ENCODE measurements around the gene GNG7. TPM values are rescaled to one million over a fixed set of nuclear protein-coding genes. Genes with fewer than 3 reads are reported as not detected.
"Not testable (repeated sequence)": the region's sequence is repeated elsewhere in the genome, so short reads cannot be mapped to it uniquely, and the experiment has no call there.

The GNG7 gene
- total RNA-seq, 4 donors from 2014 or later: 2.1 to 4.3 (median 3.0) TPM

- Histone ChIP-seq H3K4me3 (no peak overlapping the region), H3K27me3 (no peaks in the 10 kb centered on the region), H3K27ac (no peak overlapping the region), H3K36me3 (no peaks in the 10 kb centered on the region), H3K4me1 (no peaks in the 10 kb centered on the region), H3K9me3 (no peaks in the 10 kb centered on the region)
- no peak for DNase-seq (ENCODE audit: low spot score in 2 of 2)
- TF ChIP-seq CTCF (IDR thresholded peaks at IDR 0.05) (no peak), POLR2AphosphoS5 (IDR thresholded peaks at IDR 0.05) (no peak), POLR2A (IDR thresholded peaks at IDR 0.05) (no peak), EP300 (IDR thresholded peaks at IDR 0.05) (no peak)
- 92% methylated on average over 6 of the region's 6 CpGs for WGBS
Measured at GRCh38 chr19:2685204-2685704, 17.2 kb downstream of the GNG7 start.

GRCh38 chr19:2683430-2684003 is 19.0 kb downstream of the GNG7 start:
- no peak for DNase-seq (ENCODE audit: low spot score in 2 of 2)
- no peak for TF ChIP-seq POLR2A (IDR thresholded peaks at IDR 0.05)
- TF ChIP-seq POLR2AphosphoS5 (IDR thresholded peaks at IDR 0.05): no peak
- no peak for TF ChIP-seq EP300 (IDR thresholded peaks at IDR 0.05)
- no peak for TF ChIP-seq CTCF (IDR thresholded peaks at IDR 0.05)
- no peaks in the 10 kb centered on the region for H3K36me3 ChIP-seq
- H3K4me1 ChIP-seq: no peaks in the 10 kb centered on the region
- H3K27me3 ChIP-seq: no peaks in the 10 kb centered on the region
- H3K4me3 ChIP-seq: no peak overlapping the region
- H3K27ac ChIP-seq: no peak overlapping the region
- no peaks in the 10 kb centered on the region for H3K9me3 ChIP-seq
- WGBS: 69% methylated on average over 20 of the region's 20 CpGs

GRCh38 chr19:2680808-2681207 is 21.7 kb downstream of the GNG7 start:
- no peak for DNase-seq (ENCODE audit: low spot score in 2 of 2)
- Histone ChIP-seq H3K27me3 (no peaks in the 10 kb centered on the region), H3K4me3 (no peak overlapping the region), H3K4me1 (no peaks in the 10 kb centered on the region), H3K27ac (no peak overlapping the region), H3K36me3 (no peaks in the 10 kb centered on the region), H3K9me3 (no peaks in the 10 kb centered on the region)
- TF ChIP-seq EP300 (IDR thresholded peaks at IDR 0.05) (no peak), CTCF (IDR thresholded peaks at IDR 0.05) (no peak), POLR2AphosphoS5 (IDR thresholded peaks at IDR 0.05) (no peak), POLR2A (IDR thresholded peaks at IDR 0.05) (no peak)
- 85% methylated on average over 11 of the region's 11 CpGs for WGBS

- no peak for DNase-seq (ENCODE audit: low spot score in 2 of 2)
- TF ChIP-seq POLR2A (IDR thresholded peaks at IDR 0.05) (no peak), CTCF (IDR thresholded peaks at IDR 0.05) (no peak), EP300 (IDR thresholded peaks at IDR 0.05) (no peak), POLR2AphosphoS5 (IDR thresholded peaks at IDR 0.05) (no peak)
- 45% methylated on average over 2 of the region's 2 CpGs for WGBS
- Histone ChIP-seq H3K9me3 (no peaks in the 10 kb centered on the region), H3K27ac (no peak overlapping the region), H3K4me1 (no peaks in the 10 kb centered on the region), H3K4me3 (no peak overlapping the region), H3K36me3 (no peaks in the 10 kb centered on the region), H3K27me3 (no peaks in the 10 kb centered on the region)
Measured at GRCh38 chr19:2679439-2679838, 23.1 kb downstream of the GNG7 start.

- not testable (repeated sequence) for H3K36me3 ChIP-seq; H3K9me3 ChIP-seq; H3K4me3 ChIP-seq; H3K4me1 ChIP-seq; H3K27me3 ChIP-seq; H3K27ac ChIP-seq; DNase-seq (ENCODE audit: low spot score in 2 of 2)
- 72% methylated on average over 5 of the region's 5 CpGs for WGBS
Measured at GRCh38 chr19:2678948-2679347, 23.5 kb downstream of the GNG7 start.

Measured in suprapubic skin (tissue), 4 donors.